ENCODE measurements around the gene PRLH. TPM values are rescaled to one million over a fixed set of nuclear protein-coding genes. Genes with fewer than 3 reads are reported as not detected.

Gene PRLH, protein sequence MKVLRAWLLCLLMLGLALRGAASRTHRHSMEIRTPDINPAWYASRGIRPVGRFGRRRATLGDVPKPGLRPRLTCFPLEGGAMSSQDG
- not detected for total RNA-seq

DNA sequence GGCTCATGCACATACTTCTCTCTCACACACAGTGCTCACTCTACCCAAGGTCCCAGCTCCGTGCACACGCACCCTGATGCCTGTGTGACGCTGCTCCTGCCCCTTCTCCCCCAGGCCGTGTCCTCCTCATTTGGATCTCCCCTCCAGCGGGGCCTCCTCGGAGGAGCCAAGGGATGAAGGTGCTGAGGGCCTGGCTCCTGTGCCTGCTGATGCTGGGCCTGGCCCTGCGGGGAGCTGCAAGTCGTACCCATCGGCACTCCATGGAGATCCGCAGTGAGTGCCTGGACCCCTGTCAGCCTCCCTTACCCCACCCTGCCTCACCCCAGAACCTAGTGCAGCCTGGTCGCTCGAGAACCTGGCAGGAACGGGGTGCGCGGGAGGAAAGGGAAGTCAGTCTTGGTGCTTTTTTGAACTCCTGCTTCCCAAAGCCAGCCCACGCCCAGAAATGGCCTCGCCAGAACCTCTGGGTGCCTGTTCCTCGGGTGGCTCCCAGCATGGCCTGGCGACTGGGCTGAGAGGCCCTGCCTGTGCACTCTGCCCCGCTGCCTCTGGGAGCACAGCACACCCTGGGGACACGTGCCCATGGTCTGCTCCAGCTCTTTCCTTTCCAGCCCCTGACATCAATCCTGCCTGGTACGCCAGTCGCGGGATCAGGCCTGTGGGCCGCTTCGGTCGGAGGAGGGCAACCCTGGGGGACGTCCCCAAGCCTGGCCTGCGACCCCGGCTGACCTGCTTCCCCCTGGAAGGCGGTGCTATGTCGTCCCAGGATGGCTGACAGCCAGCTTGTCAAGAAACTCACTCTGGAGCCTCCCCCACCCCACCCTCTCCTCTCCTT, at the start of gene PRLH:
Gene PRLH (plus strand): TSS at position 174 of the 835 bp plus-strand sequence. CDS start 0 bp downstream, at position 174.

DNA sequence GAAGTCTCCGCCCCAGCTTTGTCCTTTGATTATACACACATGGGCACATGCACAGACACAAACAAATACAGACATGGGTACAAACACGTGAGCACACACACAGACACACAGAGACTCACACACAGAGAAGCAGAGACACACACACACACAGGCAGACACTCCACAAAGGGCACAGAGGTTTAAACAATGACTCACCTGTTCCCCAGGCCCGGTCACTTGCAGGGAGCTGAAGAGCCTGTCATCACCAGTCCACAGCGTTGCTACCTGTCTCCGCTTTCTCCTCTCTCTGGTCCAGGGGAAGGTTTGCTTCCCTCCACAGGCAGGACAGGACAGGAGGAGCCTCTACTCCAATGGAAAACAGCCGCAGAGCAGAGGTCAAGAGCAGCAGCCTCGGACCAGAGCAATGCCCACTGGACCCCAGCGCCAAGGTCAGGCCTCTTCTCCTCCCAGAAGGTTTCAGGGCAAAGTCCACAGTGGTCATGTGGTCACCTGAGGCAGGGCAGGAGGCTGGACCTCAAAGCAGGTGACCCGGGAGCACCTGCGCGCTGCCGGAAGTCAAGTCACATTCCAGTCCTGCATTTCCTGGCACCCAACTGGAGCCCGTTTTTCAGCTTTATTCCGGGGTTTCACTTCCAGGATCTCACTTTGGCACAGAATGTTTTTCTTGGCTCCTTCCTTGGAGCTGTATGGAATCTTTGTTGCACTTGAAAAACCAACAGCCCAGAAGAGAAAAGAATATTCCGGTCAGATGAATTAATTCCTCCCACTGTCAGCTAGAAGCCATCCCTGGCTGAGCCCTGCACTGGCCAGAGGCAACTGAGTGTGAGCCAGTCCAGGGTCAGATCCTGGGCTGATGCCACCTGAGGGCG, 24.1 kb downstream of the PRLH start, which contains the start of gene RAB17:
Gene RAB17 (minus strand): TSS at position 463 of the 869 bp plus-strand sequence. CDS start 4,580 bp downstream, outside the sequence.

Small RNAs within 50 kb of the gene (small RNA-seq; reads per million reads assigned to genes)
- gene RNU6-1140P (ENCODE audit: low replicate concordance): not detected

Other genes starting within 250 kb of the PRLH start
- gene COL6A3, start 152.4 kb upstream of the PRLH start, total RNA-seq: 455 TPM
- gene MLPH, start 79.3 kb upstream of the PRLH start, total RNA-seq: 4.6 TPM
- gene RAB17, start 24.2 kb downstream of the PRLH start, total RNA-seq: 10.6 TPM
- gene LRRFIP1, start 61.0 kb downstream of the PRLH start, total RNA-seq: 72.9 TPM
- gene RBM44, start 232.2 kb downstream of the PRLH start, total RNA-seq: 2.2 TPM